HepG2 (cell line): ENCODE measurements around the gene DNPH1. TPM values are rescaled to one million over a fixed set of nuclear protein-coding genes. Genes with fewer than 3 reads are reported as not detected.

Experiments used
- ATAC-seq: fragments of 200-7000 bp; cut with Tn5 transposase; 3 replicates; pipeline ENCODE4 v1.9.1; 2020; ENCODE audit warnings: mild to moderate bottlenecking, moderate library complexity
- BruUV-seq: library from RNA; stranded (reverse); fragments of 400-500 nt; replicated peaks from 2 replicates; lab custom pipeline; 2021; lab: Mats Ljungman, UMichigan
- CTCF ChIA-PET: fragments of 300-600 bp; formaldehyde crosslinking; extraction: SDS; loops from one replicate; lab custom pipeline; 2021; ENCODE audit warnings: low total read pairs, inconsistent platforms, low intra/inter-chr PET ratio; lab: Yijun Ruan, JAX
- POLR2A ChIA-PET: fragments of 350-600 bp; sonication (Branson Sonifier 250); formaldehyde crosslinking; loops from one replicate; lab custom pipeline; 2020; ENCODE audit warnings: antibody characterized with exemption, inconsistent platforms; lab: Yijun Ruan, JAX
- DNase-seq: peaks from one replicate; pipeline ENCODE4 v3.0.0-alpha.2; 2015; ENCODE audit warnings: low spot score
- FAIRE-seq: peaks from 3 replicates; lab custom pipeline; 2011; peaks lifted over from hg19 to GRCh38; lab: Jason Lieb, UNC
- H2AFZ ChIP-seq: one replicate; pipeline ENCODE4 v1.6.1; 2011; ENCODE audit warnings: low read length, inconsistent platforms
- H3K27ac ChIP-seq: fragments of 300-600 bp; 3 replicates; pipeline ENCODE4 v1.8.0; 2011; ENCODE audit warnings: mixed run types, mild to moderate bottlenecking, mixed read lengths, low read length, inconsistent platforms; ENCODE audit not compliant: insufficient read depth; ENCODE audit errors: extremely low read length
- H3K27me3 ChIP-seq, 2 experiments: fragments of 200-600 bp in 1 of 2; 2 replicates in 1 of 2; 3 replicates in 1 of 2; pipeline versions ENCODE4 v1.6.0 to v1.8.0; 2011; ENCODE audit warnings: low read length in 2 of 2, mild to moderate bottlenecking in 2 of 2, moderate library complexity in 2 of 2, inconsistent platforms in 1 of 2; ENCODE audit not compliant: insufficient read depth in 2 of 2, control insufficient read depth in 1 of 2
- H3K36me3 ChIP-seq, 2 experiments: fragments of 200-600 bp in 1 of 2; replicated peaks in 1 of 2; 2 replicates in 1 of 2; 3 replicates in 1 of 2; pipeline versions ENCODE4 v1.5.1 to v1.8.0; 2011; ENCODE audit warnings: low read length in 2 of 2, inconsistent platforms in 1 of 2; ENCODE audit not compliant: insufficient read depth in 2 of 2, control insufficient read depth in 1 of 2
- H3K4me1 ChIP-seq: 2 replicates; pipeline ENCODE4 v1.5.1; 2012; ENCODE audit warnings: low read length, inconsistent platforms; ENCODE audit not compliant: insufficient read depth
- H3K4me2 ChIP-seq: 2 replicates; pipeline ENCODE4 v1.6.0; 2011; ENCODE audit warnings: low read depth, low read length, inconsistent platforms
- H3K4me3 ChIP-seq, 3 experiments: fragments of 200-600 bp in 1 of 3; sonication (generic), shearing (Covaris generic) in 1 of 3; replicated peaks in 1 of 3; 2 replicates each; pipeline ENCODE4 v1.5.1; 2011 to 2016; ENCODE audit warnings: low read length in 3 of 3, inconsistent platforms in 2 of 3, low read depth in 2 of 3, mild to moderate bottlenecking in 2 of 3, control low read depth in 1 of 3, mixed read lengths in 1 of 3; ENCODE audit not compliant: insufficient read depth in 1 of 3
- H3K79me2 ChIP-seq: one replicate; pipeline ENCODE4 v1.6.1; 2011; ENCODE audit warnings: low read length, inconsistent platforms; ENCODE audit not compliant: insufficient read depth
- H3K9ac ChIP-seq: 2 replicates; pipeline ENCODE4 v1.6.0; 2011; ENCODE audit warnings: mild to moderate bottlenecking, low read depth, low read length, inconsistent platforms; ENCODE audit not compliant: insufficient read depth
- H3K9me3 ChIP-seq: 2 replicates; pipeline ENCODE4 v1.5.1; 2012; ENCODE audit warnings: mild to moderate bottlenecking, low read length
- H4K20me1 ChIP-seq: 2 replicates; pipeline ENCODE4 v1.6.0; 2011; ENCODE audit warnings: inconsistent platforms, mild to moderate bottlenecking, low read length, moderate library complexity; ENCODE audit not compliant: insufficient read depth
- ELF3 ChIP-seq: IDR thresholded peaks from 2 replicates; pipeline ENCODE4 v1.6.1; 2016; ENCODE audit warnings: missing genetic modification reagents, missing compliant biosample characterization
- GATA4 ChIP-seq: sonication (generic); IDR thresholded peaks from 2 replicates; pipeline ENCODE4 v1.6.1; 2016; ENCODE audit warnings: antibody characterized with exemption, low read depth, borderline replicate concordance
- KDM5A ChIP-seq: fragments of 200-600 bp; sonication (generic); IDR thresholded peaks from 2 replicates; pipeline ENCODE4 v1.7.0; 2018; ENCODE audit warnings: antibody characterized with exemption, mild to moderate bottlenecking, low read length, borderline replicate concordance
- KMT2B ChIP-seq: IDR thresholded peaks from 2 replicates; pipeline ENCODE4 v1.6.1; 2016; ENCODE audit warnings: missing genetic modification reagents, missing compliant biosample characterization
- NFYC ChIP-seq: IDR thresholded peaks from 2 replicates; pipeline ENCODE4 v1.6.1; 2016; ENCODE audit warnings: missing genetic modification reagents, missing compliant biosample characterization
- PAXIP1 ChIP-seq: sonication (generic); formaldehyde crosslinking; conservative IDR thresholded peaks from 2 replicates; pipeline ENCODE4 v1.4.0; 2020; ENCODE audit warnings: mild to moderate bottlenecking, missing genetic modification reagents, moderate library complexity
- PRDM4 ChIP-seq: sonication (generic); formaldehyde crosslinking; IDR thresholded peaks from 2 replicates; pipeline ENCODE4 v1.9.0; 2021; ENCODE audit warnings: missing genetic modification reagents, borderline replicate concordance
- RARG ChIP-seq: sonication (generic); formaldehyde crosslinking; IDR thresholded peaks from 2 replicates; pipeline ENCODE4 v1.4.0; 2020; ENCODE audit warnings: low read depth, mild to moderate bottlenecking, missing genetic modification reagents
- ZBTB1 ChIP-seq: sonication (generic); formaldehyde crosslinking; IDR thresholded peaks from 2 replicates; pipeline ENCODE4 v1.4.0; 2020; ENCODE audit warnings: missing genetic modification reagents, borderline replicate concordance
- ZFP82 ChIP-seq: sonication (generic); formaldehyde crosslinking; IDR thresholded peaks from 2 replicates; pipeline ENCODE4 v1.5.1; 2020; ENCODE audit warnings: mild to moderate bottlenecking, missing genetic modification reagents, borderline replicate concordance
- ZKSCAN5 ChIP-seq: sonication (generic); formaldehyde crosslinking; IDR thresholded peaks from 2 replicates; pipeline ENCODE4 v1.5.1; 2020; ENCODE audit warnings: mild to moderate bottlenecking, missing genetic modification reagents
- ZNF337 ChIP-seq: sonication (generic); formaldehyde crosslinking; IDR thresholded peaks from 2 replicates; pipeline ENCODE4 v1.5.1; 2020; ENCODE audit warnings: missing genetic modification reagents, low read depth, mild to moderate bottlenecking, borderline replicate concordance
- ZNF350 ChIP-seq: sonication (generic); formaldehyde crosslinking; IDR thresholded peaks from 2 replicates; pipeline ENCODE4 v1.4.0; 2020; ENCODE audit warnings: mild to moderate bottlenecking, low read depth, missing genetic modification reagents, borderline replicate concordance
- ZNF367 ChIP-seq: sonication (generic); formaldehyde crosslinking; IDR thresholded peaks from 2 replicates; pipeline ENCODE4 v1.4.0; 2020; ENCODE audit warnings: missing genetic modification reagents, borderline replicate concordance
- ZNF713 ChIP-seq: sonication (generic); formaldehyde crosslinking; IDR thresholded peaks from 2 replicates; pipeline ENCODE4 v1.4.0; 2020; ENCODE audit warnings: mild to moderate bottlenecking, missing genetic modification reagents
- ZSCAN22 ChIP-seq: sonication (generic); formaldehyde crosslinking; IDR thresholded peaks from 2 replicates; pipeline ENCODE4 v1.4.0; 2020; ENCODE audit warnings: mild to moderate bottlenecking, missing genetic modification reagents
- ZZZ3 ChIP-seq: sonication (generic); formaldehyde crosslinking; IDR thresholded peaks from 2 replicates; pipeline ENCODE4 v1.4.0; 2020; ENCODE audit warnings: missing genetic modification reagents, mild to moderate bottlenecking, borderline replicate concordance
- WGBS: methylation state at CpG from one replicate; pipeline ENCODE4 v1.1.6; 2017; ENCODE audit warnings: low lambda C conversion rate; 5-methylcytosine and 5-hydroxymethylcytosine counted together
- in situ Hi-C: cut with HindIII; loops from 2 replicates; pipeline ENCODE4 v1.10.0; 2017; ENCODE audit warnings: low pct_unique_long_range_greater_than_20kb; ENCODE audit not compliant: extremely low pct_ligation_motif_present
- intact Hi-C: fragments of 100-400 bp; cut with micrococcal nuclease; formaldehyde crosslinking; loops from one replicate; pipeline ENCODE4 v1.10.0; 2022; ENCODE audit not compliant: unreplicated experiment
- polyA plus RNA-seq, 8 experiments: library from polyadenylated mRNA; depleted of rRNA in 3 of 8; stranded (reverse) in 7 of 8; unstranded in 1 of 8; fragments of >200 nt; fragmentation: Illumina TruSeq in 4 of 8; extraction: Trizol in 4 of 8; gene quantifications; 2 replicates each; pipeline versions ENCODE4 v1.2.1 to v1.2.3, GENCODE V29; 2011 to 2016; ENCODE audit warnings: low read depth in 4 of 8, missing spikeins in 1 of 8, mixed read lengths in 1 of 8; ENCODE audit not compliant: insufficient read depth in 1 of 8
- total RNA-seq, 5 experiments: library from RNA; depleted of rRNA; stranded (reverse); fragments of >200 nt; fragmentation: Illumina TruSeq; extraction: Trizol; gene quantifications; 2 replicates each; pipeline ENCODE4 v1.2.3, GENCODE V29; 2016; ENCODE audit warnings: low read depth in 1 of 5

Gene DNPH1
- total and polyA plus RNA-seq, 2 of the 13 experiments (the other 11 are each of a cell fraction or from before 2014, with no cell fraction given) = 56.5 to 75.1 TPM

GRCh38 chr6:43181942-43182860 lies 47.1 kb downstream of the DNPH1 start, which contains the start of gene CUL9:
Gene CUL9 (plus strand): TSS chr6:43182196. CDS start chr6:43184311, 2,115 bp downstream.
- no peaks in the 10 kb centered on the region for H3K9me3 ChIP-seq
- intact Hi-C loops = loop anchor here (1.0 kb wide), 1 partner anchor 8 kb away; no protein-coding TSS in a partner anchor
- no peaks in the 10 kb centered on the region for H4K20me1 ChIP-seq
- no peak within 1 kb of the TSS for H2AFZ ChIP-seq
- H3K4me1 ChIP-seq = peaks cover 22% of the 10 kb centered on the region
- ATAC-seq (peak; percentile 95), DNase-seq (peak; percentile 60), FAIRE-seq (peak; percentile 66)
- in situ Hi-C loops = no loop called here
- H3K36me3 ChIP-seq = peaks cover 18 to 22% of the 10 kb centered on the region in 2 experiments
- no TSS peak for BruUV-seq
- peak within 1 kb of the TSS; percentile 58 for H3K27ac ChIP-seq
- ChIA-PET CTCF (no interaction called here), POLR2A (interaction anchor here (0.6 to 2.4 kb wide), 30 partner anchors 8 to 1132 kb away, joined by 3 to 12 read pairs (median 4); partner anchors contain the start of genes ABCC10, CUL7, DNPH1 and KLC4)
- WGBS = 4% methylated on average over 26 of the region's 51 CpGs
- no peaks in the 10 kb centered on the region; a peak in 1 of 5 replicates for H3K27me3 ChIP-seq
- peak within 1 kb of the TSS; percentile 96 for H3K4me2 ChIP-seq
- peak within 1 kb of the TSS; percentile 73 to 83 (median 78) for H3K4me3 ChIP-seq
- no peaks in the 10 kb centered on the region for H3K79me2 ChIP-seq
- peak within 1 kb of the TSS; percentile 80 for H3K9ac ChIP-seq
- TF ChIP-seq RARG (CRISPR knock-in tag) (0 out of 2 replicates have a peak, but pooled peaks have one; percentile 60), PRDM4 (CRISPR knock-in tag) (no peak), ZNF337 (CRISPR knock-in tag) (no peak), ZFP82 (CRISPR knock-in tag) (no peak), ZNF367 (CRISPR knock-in tag) (no peak), KDM5A (no peak), NFYC (peak; percentile 46; the same call in 1 of the 2 replicates), KMT2B (peak; percentile 96), ZSCAN22 (peak; percentile 46; the same call in 1 of the 2 replicates), ZBTB1 (no peak), ZNF350 (CRISPR knock-in tag) (peak; percentile 91), GATA4 (no peak), ZZZ3 (CRISPR knock-in tag) (peak; percentile 92; the same call in 1 of the 2 replicates), ZKSCAN5 (CRISPR knock-in tag) (peak; percentile 71; the same call in 1 of the 2 replicates), PAXIP1 (0 out of 2 replicates have a peak, but pooled peaks have one; percentile 51), ELF3 (peak; percentile 90; the same call in 1 of the 2 replicates), ZNF713 (CRISPR knock-in tag) (no peak; the same call in 1 of the 2 replicates)
